MV-4-11 (cell line): Measurements from ENCODE around the gene DOCK2.
"Not testable (repeated sequence)": the region's sequence is repeated elsewhere in the genome, so short reads cannot be mapped to it uniquely, and the experiment has no call there.

ENCODE experiments used
- DNase-seq: peaks from one replicate; lab custom pipeline; 2025; lab: John Stamatoyannopoulos, UW

DOCK2 gene

DNA sequence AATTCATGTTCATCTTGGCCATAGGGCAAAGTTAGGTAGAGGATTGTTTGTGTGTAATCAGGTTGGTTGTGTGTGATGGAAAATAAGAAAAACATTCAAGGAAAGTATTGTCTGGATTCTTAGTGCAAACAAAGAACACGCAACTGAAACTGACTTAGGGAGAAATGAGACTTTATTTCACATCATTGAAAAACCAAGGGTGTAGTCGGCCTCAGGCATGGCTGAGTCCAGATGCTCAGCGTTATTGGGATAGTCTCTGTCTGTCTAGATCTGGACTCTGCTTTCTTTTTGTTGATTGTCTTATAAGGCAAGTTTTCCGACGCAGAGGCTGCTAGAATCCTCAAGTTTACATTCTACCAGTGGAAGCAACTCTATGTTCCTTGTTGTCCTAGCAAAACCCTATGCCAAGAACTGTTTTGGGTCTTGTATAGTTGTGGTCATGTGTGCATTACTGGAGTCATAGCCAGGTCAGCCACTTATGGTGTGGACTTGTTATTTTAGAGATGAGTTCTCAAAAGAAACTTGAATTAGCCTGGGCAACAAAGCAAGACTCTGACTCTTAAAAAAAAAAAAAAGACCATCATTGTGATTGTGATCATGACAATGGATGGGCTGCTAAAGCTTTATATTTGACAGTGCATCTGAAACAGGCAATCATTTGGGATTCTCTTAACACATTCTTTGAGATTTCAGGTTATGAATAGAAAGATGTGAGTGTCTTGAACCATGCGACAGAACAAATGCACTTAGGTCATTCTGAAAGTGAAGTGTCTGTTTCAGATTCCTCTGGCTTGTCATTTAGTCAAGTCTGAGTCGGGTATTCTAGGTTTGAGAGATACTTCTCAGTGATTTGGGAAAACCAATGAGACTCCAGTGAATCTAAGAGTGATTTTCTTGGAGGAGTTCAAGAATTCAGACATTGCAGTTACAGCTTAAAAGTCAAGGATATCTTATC is 82.6 kb downstream of the DOCK2 start:
- no peak for DNase-seq

DNA sequence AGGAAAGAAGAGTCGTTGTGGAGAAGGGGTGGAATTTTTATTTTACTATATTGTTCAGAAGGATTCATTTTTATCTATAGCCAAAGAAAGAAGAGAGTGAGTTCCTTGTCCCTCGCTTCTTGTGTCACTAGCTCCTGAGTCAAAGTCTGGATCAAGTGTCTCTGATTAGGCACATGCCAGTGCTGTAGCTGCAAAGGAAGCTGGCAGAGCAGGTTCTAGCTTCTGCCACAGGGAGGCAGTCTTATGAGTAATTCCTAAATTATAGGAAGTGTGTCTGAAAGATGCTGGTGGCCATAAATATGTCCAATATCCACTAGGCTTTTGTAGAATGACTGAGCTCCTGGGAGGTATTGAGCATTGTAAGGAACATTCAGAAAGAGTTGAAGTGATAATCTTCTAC is 84.7 kb downstream of the DOCK2 start:
- no peak for DNase-seq

DNA sequence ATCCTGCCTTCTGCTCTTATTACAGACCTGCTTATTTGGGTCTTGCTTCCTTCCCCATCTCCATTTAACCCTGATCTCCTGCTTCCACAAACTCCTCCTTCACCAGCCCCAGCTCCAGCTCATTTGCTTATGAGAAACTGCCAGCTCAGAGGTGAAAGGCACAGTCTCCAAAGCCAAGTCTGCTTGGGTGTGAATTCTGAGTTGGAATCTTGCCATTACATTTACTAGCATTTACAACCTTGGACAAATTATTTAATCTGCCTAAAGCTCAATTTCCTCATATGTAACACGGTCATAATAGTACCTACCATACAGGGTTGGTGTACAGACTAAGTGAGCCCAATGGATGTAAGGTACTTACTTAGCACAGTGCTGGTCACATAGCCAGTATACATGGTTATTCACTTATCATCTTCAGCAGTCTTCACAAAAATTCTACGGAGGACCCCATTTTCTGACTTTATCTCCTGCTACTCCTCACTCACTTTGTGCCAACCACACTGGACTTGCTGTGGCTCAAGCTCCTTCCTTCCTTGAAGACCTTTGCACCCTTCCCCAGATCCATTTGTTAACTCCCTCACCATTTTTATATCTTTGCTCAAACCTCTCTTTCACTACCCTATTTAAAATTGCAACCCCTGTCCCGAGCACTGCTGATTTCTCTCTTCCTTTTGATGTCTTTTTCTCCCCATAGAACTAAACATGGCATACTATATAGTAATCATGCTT is 86.2 kb downstream of the DOCK2 start:
- no peak for DNase-seq

DNA sequence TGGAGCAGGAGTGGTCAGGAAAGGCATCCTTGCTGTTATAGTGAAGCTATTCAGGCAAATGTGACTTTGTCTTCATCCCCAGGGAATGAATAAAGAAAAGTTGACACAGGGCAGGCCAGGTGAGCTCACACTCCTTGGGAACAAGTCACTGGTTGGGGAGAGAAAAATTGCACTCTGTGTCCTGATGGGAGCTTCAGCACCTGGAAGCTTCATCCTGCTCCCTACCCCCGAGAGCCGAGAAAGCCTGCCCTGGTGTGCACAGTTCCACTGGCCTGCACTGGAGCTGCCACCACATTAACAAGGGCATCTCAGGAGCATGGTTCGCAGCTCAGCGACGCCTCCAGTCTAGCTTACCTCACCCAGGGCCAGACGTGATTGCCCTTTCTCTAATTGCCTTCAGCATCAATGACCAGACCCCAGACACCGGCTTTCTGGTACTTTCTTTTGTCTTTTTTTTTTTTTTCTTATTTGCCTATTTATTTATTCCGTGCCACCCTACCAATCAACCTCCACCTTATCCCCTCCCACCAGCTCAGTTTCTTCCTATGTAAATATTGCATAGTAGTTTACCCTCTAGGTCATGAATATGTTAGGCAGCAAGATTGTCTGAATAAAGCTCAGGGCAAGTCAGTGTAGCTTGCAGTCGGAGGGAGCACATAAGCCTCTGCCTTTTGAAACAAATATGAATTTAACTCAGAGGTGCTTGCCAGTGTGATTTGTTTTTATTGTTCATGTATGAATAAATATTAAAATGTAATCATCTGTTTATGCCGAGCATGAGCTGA is 87.4 kb downstream of the DOCK2 start:
- DNase-seq, result no peak

DNA sequence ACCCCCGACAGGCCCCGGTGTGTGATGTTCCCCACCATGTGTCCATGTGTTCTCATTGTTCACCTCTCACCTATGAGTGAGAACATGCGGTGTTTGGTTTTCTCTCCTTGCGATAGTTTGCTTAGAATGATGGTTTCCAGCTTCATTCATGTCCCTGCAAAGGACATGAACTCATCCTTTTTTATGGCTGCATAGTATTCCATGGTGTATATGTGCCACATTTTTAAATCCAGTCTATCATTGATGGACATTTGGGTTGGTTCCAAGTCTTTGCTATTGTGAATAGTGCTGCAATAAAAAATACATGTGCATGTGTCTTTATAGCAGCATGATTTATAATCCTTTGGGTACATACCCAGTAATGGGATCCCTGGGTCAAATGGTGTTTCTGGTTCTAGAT is 88.6 kb downstream of the DOCK2 start:
- not testable (repeated sequence) for DNase-seq

DNA sequence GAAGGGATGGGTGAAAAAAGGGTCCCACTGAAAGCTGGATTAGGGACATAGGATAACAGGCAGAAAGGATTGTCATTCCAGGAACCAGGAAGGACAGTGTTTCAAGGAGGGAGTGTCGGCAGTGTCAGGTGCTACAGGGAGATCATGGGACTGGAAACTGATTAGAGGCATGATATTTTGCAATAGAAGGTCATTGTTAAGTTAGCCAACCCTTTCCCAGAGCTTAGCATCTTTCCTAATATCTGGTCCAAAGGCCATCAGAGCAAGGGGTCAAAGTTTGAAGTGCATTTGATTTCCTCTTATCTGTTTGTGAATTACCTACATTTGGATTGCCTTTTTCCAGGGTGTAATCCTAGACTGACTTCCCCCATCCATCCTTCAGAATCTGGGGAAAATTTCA is 91.3 kb downstream of the DOCK2 start:
- DNase-seq, result no peak

DNA sequence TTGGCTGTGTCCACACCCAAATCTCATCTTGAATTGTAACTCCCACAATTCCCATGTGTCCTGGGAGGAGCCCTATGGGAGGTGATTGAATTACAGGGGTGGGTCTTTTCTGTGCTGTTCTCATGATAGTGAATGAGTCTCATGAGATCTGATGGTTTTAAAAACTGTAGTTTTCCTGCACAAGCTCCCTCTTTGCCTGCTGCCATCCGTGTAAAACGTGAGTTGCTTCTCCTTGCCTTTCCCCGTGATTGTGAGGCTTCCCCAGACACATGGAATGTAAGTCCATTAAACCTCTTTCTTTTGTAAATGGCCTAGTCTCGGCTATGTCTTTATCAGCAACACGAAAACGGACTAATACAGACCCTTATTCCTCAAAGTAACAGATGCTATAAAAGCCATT is 94.1 kb downstream of the DOCK2 start:
- DNase-seq, result no peak

DNA sequence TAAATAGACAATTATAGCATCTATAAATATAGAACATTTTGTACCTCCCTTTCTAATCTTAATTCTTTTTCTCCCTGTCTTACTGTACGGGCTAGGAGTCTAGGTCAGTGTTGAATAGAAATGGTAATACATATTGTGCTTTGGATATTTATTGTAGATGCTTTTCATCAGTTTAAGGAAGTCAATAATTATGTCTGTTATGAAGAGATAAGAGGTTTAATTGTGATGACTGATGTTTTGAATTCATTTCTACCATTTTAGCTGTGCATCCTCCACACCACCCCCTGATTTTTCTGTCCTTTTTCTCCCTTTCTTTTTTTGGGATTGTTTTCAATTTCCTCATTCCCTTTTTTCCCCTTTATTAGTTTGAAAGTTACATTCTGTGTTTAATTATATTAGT is 95.8 kb downstream of the DOCK2 start:
- DNase-seq, result no peak

DNA sequence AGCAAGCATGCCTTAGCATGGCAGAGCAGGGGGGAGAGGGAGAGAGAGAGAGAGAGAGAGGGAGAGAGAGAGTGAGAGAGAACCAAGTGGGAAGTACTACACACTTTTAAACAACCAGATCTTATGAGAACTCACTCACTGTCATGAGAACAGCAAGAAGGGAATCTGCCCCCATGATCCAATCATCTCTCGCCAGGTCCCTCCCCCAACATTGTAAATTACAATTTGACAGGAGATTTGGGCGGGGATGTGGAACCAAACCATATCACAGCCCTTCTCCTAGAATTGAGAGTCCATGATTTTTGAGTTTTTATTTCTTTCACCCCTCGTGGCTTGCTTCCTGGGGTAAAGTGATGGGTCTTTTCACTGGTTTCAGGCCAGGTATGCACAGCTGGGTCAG is 98.8 kb downstream of the DOCK2 start:
- DNase-seq, result no peak

DNA sequence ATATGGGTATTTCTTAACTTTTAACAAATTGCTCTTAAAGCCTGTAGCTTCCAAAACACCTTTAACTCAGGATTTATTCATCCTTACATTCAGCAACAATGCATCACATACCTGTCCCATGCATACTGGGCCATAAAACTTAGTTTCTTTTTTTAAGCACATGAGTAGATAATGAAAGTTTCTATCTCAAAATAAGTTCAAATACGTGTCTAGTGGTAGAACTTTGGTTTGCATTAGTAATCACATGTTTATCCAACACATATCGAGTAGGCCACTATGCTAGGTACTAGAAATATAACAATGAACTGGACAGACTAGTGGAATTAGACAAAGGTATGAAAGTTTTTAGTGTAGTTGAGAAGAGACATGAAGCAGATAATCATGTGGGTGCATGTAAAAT is 99.6 kb downstream of the DOCK2 start:
- DNase-seq, result no peak

DNA sequence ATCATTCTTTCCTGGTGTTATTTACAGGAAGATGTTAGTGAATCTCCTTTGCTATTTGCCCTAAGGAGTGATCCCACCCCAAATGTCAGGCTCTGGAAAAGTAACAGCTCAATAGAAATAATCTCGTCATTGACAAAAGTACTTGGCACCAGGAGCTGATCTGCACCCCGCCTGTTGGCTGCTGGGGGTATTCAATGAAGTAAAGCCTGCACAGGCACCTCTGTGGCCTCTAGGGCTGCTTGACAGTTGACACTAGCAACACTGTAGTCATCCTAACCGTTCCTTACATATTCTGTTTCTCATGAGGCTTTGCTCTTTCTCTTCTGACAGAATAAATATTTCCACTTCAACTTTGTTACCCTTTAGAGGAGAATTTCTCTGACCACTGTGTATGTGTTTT is 103.4 kb downstream of the DOCK2 start:
- DNase-seq, result no peak

DNA sequence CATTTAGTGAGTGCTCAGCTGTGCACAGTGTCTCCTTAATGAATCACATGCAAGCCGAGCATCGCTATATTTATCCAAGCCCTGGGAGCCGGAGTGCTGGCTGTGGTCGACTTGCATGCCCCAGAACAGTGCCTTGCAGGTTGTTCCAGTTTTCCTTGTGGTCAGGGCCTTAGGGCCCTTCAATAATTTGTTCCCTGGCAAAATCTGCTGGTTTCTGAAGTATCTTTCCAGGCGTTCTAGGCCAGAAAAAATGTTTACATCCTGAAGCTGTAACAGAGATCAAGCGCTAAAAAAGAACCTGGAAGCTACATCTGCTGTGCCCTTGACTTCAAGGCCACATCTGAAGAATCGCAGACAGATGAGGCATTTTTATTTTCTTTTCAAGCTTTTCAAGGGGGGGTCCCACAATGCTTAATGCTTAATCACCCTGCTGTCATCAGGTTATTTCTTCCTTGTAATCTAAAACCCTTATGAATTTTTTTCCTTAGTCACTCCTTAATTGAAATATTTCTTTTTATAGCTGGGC is 105.8 kb downstream of the DOCK2 start:
- DNase-seq, result no peak

DNA sequence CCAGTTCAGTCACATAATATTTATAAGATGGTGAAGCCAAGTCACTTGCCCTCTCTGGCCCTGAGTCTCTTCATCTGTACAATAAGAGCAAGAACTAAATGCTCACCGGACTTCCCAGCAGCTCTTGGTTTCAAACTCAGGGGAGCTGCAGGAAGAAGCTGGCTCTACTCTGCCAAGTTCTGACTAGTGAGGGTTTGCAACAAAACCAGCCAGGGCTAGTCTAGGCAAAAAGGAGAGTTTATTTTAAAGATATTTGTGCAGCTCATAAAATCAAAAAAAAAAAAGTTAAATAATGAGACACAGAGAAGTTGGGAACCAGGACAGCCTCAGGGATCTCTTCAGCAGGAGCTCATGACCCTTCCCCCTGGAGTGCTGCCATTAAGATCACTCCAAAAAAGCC is 107.3 kb downstream of the DOCK2 start:
- DNase-seq, result no peak

DNA sequence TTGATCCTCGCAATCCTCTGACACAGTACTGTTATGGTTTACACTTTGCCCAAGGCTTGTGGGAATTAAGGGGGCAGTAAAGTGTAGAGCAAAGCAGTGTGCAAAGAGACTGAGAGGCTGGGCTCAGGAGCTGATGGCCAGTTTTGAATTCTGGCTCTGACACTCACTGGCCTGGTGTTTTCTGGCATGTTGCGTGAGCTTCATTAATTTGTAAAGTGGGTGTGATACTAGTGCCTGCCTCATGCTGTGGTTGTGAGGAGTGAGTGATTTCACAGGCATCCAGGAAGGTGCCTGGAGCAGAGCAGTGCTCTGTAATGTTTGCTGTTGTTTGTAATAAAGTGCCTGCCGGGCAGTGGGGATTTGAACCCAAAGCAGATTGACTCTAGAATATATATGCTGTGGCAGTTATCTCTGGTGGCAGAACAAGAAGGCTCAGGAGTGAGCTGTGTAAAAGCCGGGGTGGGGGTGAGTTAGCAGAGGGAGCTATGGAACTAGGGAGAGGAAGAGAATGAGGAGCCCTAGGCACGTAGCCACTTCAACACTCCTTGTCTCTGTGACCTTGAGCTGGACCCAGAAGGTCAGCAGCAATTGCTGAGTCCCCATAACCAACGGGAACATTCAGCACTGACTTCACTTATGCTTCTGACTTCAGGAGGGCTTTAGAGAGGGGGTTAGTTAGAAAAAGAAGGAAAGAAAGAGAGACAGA is 108.5 kb downstream of the DOCK2 start:
- no peak for DNase-seq

DNA sequence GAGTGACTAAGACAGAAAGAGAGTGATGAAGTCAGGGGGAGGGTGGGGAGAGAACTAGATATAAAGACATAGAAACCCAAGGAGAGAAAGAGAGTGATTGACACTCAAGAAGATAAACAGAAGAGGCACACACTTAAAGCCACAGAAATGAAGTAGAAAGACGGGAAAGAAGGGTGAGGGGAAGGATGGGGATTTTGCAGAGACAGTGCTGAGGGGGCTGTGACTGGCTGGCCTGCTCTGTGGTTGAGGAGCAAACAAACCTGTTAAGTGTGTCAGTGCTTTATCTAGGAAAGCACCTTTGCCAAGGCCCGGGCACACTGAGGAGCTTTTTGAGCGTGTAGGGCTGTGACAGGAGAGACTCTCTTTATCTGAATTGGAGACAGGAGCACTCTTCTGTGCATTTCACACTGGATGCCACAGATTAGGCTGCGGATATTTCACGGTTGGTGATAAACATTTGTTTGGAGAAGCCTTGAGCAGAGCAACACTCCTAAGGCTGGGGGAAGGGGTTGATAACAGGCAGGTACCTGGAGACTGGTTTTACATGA is 109.1 kb downstream of the DOCK2 start:
- DNase-seq, result no peak

DNA sequence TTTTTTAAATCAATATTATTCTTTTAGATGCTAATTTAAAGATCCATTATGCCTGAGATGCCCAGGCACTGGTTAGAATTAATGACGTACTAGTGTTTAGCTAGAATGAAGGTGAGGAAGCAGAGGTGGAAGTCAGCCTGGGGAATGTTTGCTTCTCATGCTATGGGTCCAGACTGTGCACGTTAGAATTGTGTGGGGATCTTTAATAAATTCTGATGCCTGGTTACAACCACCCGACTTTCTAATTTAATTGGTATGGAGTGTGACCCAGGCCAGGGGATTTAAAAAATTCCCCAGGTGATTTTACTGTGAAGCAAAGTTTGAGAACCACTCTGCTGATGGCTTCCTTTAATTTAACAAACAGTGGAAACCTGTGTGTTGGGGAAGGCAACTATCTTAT is 111.1 kb downstream of the DOCK2 start:
- no peak for DNase-seq

DNA sequence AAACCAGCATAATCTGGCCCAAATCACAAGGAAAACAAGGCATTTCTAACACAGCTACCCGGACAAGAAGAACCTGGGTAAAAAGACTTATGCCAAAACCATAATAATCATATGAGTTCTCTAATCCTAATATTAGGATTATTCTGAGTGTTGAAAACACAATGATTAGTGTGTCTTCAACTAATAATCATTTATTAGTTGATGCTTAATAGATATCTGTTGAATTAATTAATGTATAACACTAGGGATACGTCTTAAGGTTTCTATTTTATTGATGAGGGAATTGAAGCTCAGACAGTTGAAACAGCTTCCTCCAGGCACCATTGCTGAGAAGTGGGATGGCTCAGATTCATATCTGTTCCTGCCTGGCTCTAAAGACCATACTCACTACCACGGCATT is 112.2 kb downstream of the DOCK2 start:
- DNase-seq, result no peak

DNA sequence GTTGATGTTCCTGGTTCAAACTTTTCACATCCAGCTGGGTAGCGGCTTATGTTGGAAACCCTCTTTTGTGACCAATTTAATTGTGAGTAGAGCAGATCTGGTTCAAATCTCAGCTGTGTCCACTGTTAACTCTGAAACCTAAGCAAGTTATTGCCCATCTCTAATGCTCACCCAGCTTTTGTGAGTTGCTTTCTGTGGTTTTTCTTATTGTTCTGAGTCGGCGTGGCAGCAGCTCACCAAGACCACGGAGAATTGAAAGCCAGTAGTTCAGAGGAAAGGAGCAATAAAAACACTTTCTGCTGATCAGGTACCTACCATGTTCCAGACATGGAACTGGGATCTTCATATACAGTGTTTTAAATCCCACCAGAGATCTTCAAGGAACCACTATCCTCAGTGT is 114.4 kb downstream of the DOCK2 start:
- DNase-seq, result peak; percentile 9

DNA sequence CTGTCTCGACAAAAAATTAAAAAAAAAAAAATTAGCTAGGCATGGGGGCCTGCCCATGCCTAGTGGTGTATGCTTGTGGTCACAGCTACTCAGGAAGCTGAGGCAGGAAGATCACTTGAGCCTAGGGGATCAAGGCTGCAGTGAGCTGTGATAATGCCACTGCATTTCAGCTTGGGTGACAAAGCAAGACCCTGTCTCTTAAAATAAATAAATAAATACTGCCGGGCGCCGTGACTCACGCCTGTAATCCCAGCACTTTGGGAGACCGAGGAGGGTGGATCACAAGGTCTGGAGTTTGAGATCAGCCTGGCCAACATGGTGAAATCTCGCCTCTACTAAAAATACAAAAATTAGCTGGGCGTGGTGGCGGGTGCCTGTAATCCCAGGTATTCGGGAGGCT is 115.5 kb downstream of the DOCK2 start:
- DNase-seq, result not testable (repeated sequence)

DNA sequence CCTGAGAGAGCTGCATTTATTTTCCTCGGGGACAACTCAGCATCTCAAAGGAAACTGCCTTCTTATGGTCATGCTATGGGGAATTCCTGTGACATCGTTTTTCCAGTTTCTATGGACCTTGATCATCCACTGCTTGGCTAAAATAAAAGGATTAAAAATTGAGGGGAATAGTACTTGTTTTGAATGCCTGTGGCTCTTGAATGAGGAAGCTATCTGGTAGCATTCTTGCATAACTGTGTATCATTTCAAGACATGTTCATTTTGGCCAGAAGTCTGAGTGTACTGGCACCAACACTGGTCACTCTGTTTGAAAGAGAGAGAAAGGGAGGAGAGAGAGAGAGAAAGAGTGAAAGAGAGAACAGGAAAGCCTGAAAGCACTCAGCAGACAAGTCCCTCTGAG is 116.7 kb downstream of the DOCK2 start:
- DNase-seq, result peak; percentile 79

DNA sequence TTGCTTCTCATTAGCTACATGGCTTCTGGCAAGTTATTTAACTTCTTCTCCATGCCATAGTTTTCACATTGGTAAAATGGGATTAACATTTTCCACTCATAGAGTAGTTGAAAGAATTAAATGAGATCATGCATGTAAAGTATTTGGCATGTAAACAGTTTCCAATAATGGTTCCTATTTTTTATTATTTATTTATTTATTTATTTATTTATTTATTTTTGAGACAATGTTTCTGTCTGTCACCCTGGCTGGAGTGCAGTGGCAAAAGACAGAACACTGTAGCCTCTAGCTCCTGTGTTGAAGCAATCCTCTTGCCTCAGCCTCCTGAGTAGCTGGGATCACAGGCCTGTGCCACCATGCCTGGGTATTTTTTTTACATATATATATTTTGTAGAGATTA is 117.7 kb downstream of the DOCK2 start:
- DNase-seq, result no peak
